ENCODE measurements around the gene GFRAL.

DNA sequence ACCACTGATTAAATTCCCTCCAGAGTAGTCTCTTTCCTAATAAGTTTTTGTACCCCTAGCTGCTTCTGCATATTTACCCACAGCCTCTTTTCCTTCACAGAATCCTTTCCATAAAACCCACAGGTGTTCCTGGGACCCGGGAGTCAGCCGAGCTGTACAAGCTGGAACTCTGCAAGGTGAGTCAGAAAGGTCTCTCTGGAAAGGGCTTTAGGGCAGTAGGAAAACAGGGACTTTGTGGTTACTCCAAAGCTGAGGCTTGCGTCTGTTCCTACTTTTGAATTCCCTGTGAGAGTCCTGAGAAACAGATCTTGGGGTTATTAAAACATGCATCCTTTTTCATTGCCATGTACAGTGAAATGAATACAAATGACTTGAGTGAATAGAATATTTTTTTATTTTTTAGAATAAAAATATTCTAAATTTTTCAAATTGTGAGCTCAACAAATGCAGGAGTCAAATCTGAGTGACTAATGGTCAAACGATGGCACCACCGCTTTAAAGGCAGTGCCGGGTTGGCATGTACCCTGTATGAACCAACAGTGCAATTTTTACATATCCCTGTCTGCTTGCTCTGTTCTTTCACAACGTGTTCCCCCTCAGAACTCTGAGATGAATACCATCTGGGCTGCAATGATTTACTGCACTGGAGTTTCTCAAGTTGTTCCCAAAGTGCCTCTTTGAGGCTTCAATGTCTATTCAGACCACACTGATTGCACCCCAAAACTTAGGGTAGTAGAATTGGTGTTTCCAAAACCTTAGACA lies 78.4 kb downstream of the GFRAL start:
- TF ChIP-seq ZNF274 (IDR thresholded peaks at IDR 0.05; ENCODE audit: low read depth, low read length) (no peak), YY1 (IDR thresholded peaks at IDR 0.05; ENCODE audit: insufficient read depth, insufficient read length) (no peak)

Measured in NT2/D1 (cell line).